Measurements from ENCODE around the gene RBM10. TPM values are rescaled to one million over a fixed set of nuclear protein-coding genes. Genes with fewer than 3 reads are reported as not detected.

RBM10 gene
- total RNA-seq, 1 experiment from 2014 or later = 55.8 TPM

DNA sequence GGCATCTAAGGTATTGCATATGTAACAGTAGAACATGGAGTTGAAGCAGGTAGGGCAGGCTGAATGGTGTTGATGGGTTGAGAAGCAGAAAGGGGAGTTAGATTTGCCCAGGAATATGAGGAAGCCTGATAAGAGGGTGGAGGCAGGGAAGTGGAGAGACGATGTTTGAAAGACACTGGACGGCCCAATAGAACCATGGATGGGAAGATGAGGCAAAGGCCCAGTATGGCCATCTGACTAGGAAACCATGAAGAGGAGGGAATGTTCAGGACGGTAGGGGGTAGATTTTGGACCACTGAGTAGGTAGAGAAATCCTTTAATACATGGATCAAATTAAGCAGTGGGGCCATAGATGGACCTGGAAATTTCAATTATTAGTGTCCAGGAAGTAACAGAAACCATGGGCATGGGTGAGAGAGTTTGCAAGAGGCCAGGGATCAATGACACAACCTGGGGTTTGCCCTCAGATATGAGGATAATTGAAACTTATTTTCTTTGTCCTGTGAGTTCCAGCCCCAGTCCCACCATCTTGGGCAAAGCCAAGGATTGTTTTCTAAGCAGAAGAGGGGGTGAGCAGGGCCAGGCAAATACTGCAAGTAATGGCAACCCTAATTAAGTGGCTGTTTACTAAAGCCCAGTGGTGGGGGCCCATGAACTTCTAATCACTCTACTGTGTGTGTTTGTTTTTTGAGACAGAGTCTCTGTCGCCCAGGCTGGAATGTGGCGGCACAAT is 85.3 kb downstream of the RBM10 start:
- peaks cover 2% of the 10 kb centered on the region; the same call in 1 of the 2 replicates for H3K27me3 Mint-ChIP-seq (ENCODE audit: low read depth)
- no peak overlapping the region for H3K14ac ChIP-seq (ENCODE audit: insufficient read depth, low read length)
- no peak overlapping the region for H4K91ac ChIP-seq (ENCODE audit: insufficient read length, low read depth, low read length)
- no peak overlapping the region for H3K4me3 Mint-ChIP-seq
- WGBS (ENCODE audit: extremely low coverage, insufficient read length, low lambda C conversion rate) = no CpG with 5 or more reads among the region's 5 CpGs
- no peak overlapping the region for H3K4ac ChIP-seq (ENCODE audit: low read depth, low read length)
- TF ChIP-seq, protein P1, sequence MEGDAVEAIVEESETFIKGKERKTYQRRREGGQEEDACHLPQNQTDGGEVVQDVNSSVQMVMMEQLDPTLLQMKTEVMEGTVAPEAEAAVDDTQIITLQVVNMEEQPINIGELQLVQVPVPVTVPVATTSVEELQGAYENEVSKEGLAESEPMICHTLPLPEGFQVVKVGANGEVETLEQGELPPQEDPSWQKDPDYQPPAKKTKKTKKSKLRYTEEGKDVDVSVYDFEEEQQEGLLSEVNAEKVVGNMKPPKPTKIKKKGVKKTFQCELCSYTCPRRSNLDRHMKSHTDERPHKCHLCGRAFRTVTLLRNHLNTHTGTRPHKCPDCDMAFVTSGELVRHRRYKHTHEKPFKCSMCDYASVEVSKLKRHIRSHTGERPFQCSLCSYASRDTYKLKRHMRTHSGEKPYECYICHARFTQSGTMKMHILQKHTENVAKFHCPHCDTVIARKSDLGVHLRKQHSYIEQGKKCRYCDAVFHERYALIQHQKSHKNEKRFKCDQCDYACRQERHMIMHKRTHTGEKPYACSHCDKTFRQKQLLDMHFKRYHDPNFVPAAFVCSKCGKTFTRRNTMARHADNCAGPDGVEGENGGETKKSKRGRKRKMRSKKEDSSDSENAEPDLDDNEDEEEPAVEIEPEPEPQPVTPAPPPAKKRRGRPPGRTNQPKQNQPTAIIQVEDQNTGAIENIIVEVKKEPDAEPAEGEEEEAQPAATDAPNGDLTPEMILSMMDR (conservative IDR thresholded peaks at IDR 0.05) = no peak
- no peak overlapping the region for H2AK5ac ChIP-seq (ENCODE audit: insufficient read length, low read length)
- no peak overlapping the region for H2BK120ac ChIP-seq (ENCODE audit: low read depth, low read length, poor library complexity, severe bottlenecking)
- no peaks in the 10 kb centered on the region; a peak in 1 of 5 replicates for H3K9me3 Mint-ChIP-seq
- peaks cover 32 to 49% (median 41%) of the 10 kb centered on the region in 3 experiments for H3K36me3 Mint-ChIP-seq (ENCODE audit: insufficient read depth in 1 of 3, low read depth in 3 of 3)
- H3K4me1 ChIP-seq (ENCODE audit: insufficient read depth, low read length) = 0 out of 2 replicates have a peak, but pooled peaks cover 2% of the 10 kb centered on the region
- no peak overlapping the region for H3K23ac ChIP-seq (ENCODE audit: insufficient read length, low read depth, low read length)
- no peak overlapping the region for H2BK20ac ChIP-seq (ENCODE audit: low read depth, low read length, poor library complexity, severe bottlenecking)
- no peak overlapping the region for H3K18ac ChIP-seq (ENCODE audit: insufficient read length, low read depth, low read length)
- peaks cover 5% of the 10 kb centered on the region for H3K23me2 ChIP-seq (ENCODE audit: insufficient read length, low read depth, low read length, poor library complexity, severe bottlenecking)
- H2BK12ac ChIP-seq (ENCODE audit: insufficient read length, low read depth, low read length) = no peak overlapping the region
- H3K9ac ChIP-seq (ENCODE audit: extremely low read depth, insufficient read length, low read length) = no peak overlapping the region
- no peak overlapping the region for H3K56ac ChIP-seq (ENCODE audit: insufficient read length, low read depth, low read length)
- H3K27ac Mint-ChIP-seq = peak overlapping the region in 1 of 3 experiments; percentile 14; a peak in 1 of 7 replicates
- no peaks in the 10 kb centered on the region for H3K27me3 ChIP-seq (ENCODE audit: insufficient read depth, low read length)
- peaks cover 2% of the 10 kb centered on the region for H4K20me1 ChIP-seq (ENCODE audit: control insufficient read depth, insufficient read depth, insufficient read length)
- H3K79me2 ChIP-seq (ENCODE audit: insufficient read depth, low read length) = peaks cover 7% of the 10 kb centered on the region; the same call in 1 of the 2 replicates
- no peaks in the 10 kb centered on the region for H3K9me3 ChIP-seq (ENCODE audit: control insufficient read depth, low read depth, low read length)
- H2BK5ac ChIP-seq (ENCODE audit: insufficient read length, low read length) = no peak overlapping the region
- H3K4me1 Mint-ChIP-seq = peaks cover 1 to 16% of the 10 kb centered on the region in 2 experiments
- H3K79me1 ChIP-seq (ENCODE audit: insufficient read depth, low read depth, low read length, poor library complexity, severe bottlenecking) = no peaks in the 10 kb centered on the region
- H3K4me2 ChIP-seq (ENCODE audit: insufficient read depth, insufficient read length, low read length) = no peak overlapping the region
- no peak overlapping the region for H3T11ph ChIP-seq (ENCODE audit: low read length)
- no peak overlapping the region for H2BK15ac ChIP-seq (ENCODE audit: low read depth, low read length)
- H4K8ac ChIP-seq (replicated peaks; ENCODE audit: insufficient read length, low read depth, low read length) = no peak overlapping the region
- DNase-seq = no peak
- H2AFZ ChIP-seq (ENCODE audit: low read length) = no peak overlapping the region
- H3K27ac ChIP-seq (ENCODE audit: insufficient read length, low read depth, low read length) = no peak overlapping the region
- H4K5ac ChIP-seq (ENCODE audit: insufficient read length, low read depth, low read length) = no peak overlapping the region
